ENCODE measurements around the gene AK6. TPM values are rescaled to one million over a fixed set of nuclear protein-coding genes. Genes with fewer than 3 reads are reported as not detected.
A peak's percentile ranks its signal among the peaks of the same experiment; 100 is the strongest.
"Not testable (repeated sequence)": the region's sequence is repeated elsewhere in the genome, so short reads cannot be mapped to it uniquely, and the experiment has no call there.

The AK6 gene
- total RNA-seq, 1 experiment from 2014 or later, result 23.0 TPM

- Histone ChIP-seq H3K27ac (no peak overlapping the region), H3K4me1 (replicated peaks; ENCODE audit: insufficient read depth) (peaks cover 32% of the 10 kb centered on the region), H3K9me2 (ENCODE audit: insufficient read depth) (no peaks in the 10 kb centered on the region), H3K27me3 (ENCODE audit: insufficient read depth, low read depth) (no peaks in the 10 kb centered on the region), H4K20me1 (ENCODE audit: insufficient read depth) (no peaks in the 10 kb centered on the region), H3K4me3 (no peak overlapping the region), H3K79me2 (ENCODE audit: low read depth) (peaks cover 10% of the 10 kb centered on the region; the same call in 1 of the 2 replicates), H3F3A (ENCODE audit: insufficient read depth, low read depth) (peaks cover 40% of the 10 kb centered on the region), H3K9me3 (ENCODE audit: insufficient read depth, low read depth) (no peaks in the 10 kb centered on the region), H2AFZ (no peak overlapping the region), H3K4me2 (0 out of 2 replicates have a peak overlapping the region, but pooled peaks have one; percentile 20), H3K36me3 (ENCODE audit: low read depth) (no peaks in the 10 kb centered on the region)
- TF ChIP-seq CTCF (conservative IDR thresholded peaks at IDR 0.05) (peak; percentile 67), EZH2 (IDR thresholded peaks at IDR 0.05; ENCODE audit: low read depth) (no peak)
- intact Hi-C loops (cut with micrococcal nuclease; ENCODE audit: unreplicated experiment), result loop anchor here (5.0 to 10.0 kb wide), 4 partner anchors 32 to 290 kb away; partner anchors contain the start of genes AK6, RAD17, SLC30A5 and TAF9
- DNase-seq, result peak; percentile 53 to 81
- ChIA-PET POLR2A (ENCODE audit: unreplicated experiment) (no interaction called here), CTCF (interaction anchor here (0.5 to 1.1 kb wide), 7 partner anchors 13 to 1371 kb away, joined by 3 to 13 read pairs (median 5); no protein-coding TSS in a partner anchor)
- no TSS peak for BruUV-seq (replicated peaks)
Measured at GRCh38 chr5:69334793-69335268, 34.5 kb downstream of the AK6 start.

- peaks cover 46% of the 10 kb centered on the region for H3F3A ChIP-seq (ENCODE audit: insufficient read depth, low read depth)
- peaks cover 35% of the 10 kb centered on the region for H3K4me1 ChIP-seq (replicated peaks; ENCODE audit: insufficient read depth)
- intact Hi-C loops (cut with micrococcal nuclease; ENCODE audit: unreplicated experiment), result loop anchor here (5.0 to 10.0 kb wide), 4 partner anchors 34 to 289 kb away; partner anchors contain the start of genes AK6, RAD17, SLC30A5 and TAF9
- ChIA-PET CTCF (interaction anchor here (0.8 kb wide), 1 partner anchor 166 kb away, joined by 3 read pairs; no protein-coding TSS in a partner anchor), POLR2A (ENCODE audit: unreplicated experiment) (interaction anchor here (0.7 kb wide), 1 partner anchor 245 kb away, joined by 3 read pairs; no protein-coding TSS in a partner anchor)
- not testable (repeated sequence) for DNase-seq; H4K20me1 ChIP-seq (ENCODE audit: insufficient read depth); H3K36me3 ChIP-seq (ENCODE audit: low read depth); H3K27ac ChIP-seq; BruUV-seq (replicated peaks); H3K9me3 ChIP-seq (ENCODE audit: insufficient read depth, low read depth); H3K27me3 ChIP-seq (ENCODE audit: insufficient read depth, low read depth); H3K9me2 ChIP-seq (ENCODE audit: insufficient read depth); H2AFZ ChIP-seq
- H3K4me2 ChIP-seq, result peak overlapping the region; percentile 96
- peaks cover 10% of the 10 kb centered on the region; the same call in 1 of the 2 replicates for H3K79me2 ChIP-seq (ENCODE audit: low read depth)
- H3K4me3 ChIP-seq, result peak overlapping the region; percentile 66; the same call in 1 of the 2 replicates
Measured at GRCh38 chr5:69333668-69334315, 35.5 kb downstream of the AK6 start.

DNA sequence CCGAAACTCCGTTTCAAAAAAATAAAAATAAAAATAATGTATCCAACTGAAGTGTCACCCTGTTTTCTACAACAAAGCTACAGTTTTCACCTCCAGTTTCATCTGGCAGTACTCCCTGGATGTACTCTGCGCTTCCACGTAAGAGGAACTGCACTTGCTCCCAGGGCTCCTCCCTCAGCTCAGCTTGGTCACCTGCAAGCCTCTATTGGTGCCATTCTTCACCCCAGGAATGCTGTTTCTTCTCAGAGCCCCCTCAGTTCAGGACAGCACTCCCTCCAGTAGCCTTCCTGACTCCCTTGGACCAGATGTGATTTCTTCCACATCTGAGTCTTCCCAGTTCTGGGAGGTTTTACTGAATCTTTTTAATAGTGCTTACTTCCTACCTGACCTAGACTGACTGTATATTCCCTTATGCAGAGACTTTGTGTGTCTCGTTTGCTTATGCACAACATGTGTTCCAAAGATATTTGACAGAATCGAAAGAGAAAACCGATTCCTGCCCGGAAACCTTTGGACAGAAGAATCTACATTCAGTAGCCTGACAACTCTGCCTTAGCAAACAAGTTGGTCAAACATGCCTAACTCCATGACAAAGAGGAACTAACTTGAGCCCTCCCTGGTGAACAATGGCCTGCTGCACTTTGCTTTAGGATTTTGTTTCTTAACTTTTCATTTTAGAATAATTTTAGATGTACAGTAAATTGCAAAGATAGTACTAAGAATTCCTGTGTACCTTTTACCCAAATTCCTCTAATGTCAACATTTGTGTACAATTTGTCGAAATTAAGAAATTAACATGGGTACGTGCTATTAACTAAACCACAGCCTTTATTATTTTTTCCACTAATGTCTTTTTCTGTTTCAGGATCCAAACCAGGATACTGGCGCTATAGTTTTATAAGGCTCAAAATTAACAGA, 37.5 kb downstream of the AK6 start:
- BruUV-seq (replicated peaks), result no TSS peak

More for the DNA sequence above, 37.5 kb downstream of the AK6 start:
- Histone ChIP-seq H3K4me1 (replicated peaks; ENCODE audit: insufficient read depth) (peaks cover 35% of the 10 kb centered on the region), H3K4me3 (peak overlapping the region; percentile 66), H3K9me3 (ENCODE audit: insufficient read depth, low read depth) (no peaks in the 10 kb centered on the region), H4K20me1 (ENCODE audit: insufficient read depth) (no peaks in the 10 kb centered on the region), H3K27ac (peak overlapping the region; percentile 32), H3K27me3 (ENCODE audit: insufficient read depth, low read depth) (no peaks in the 10 kb centered on the region), H3K4me2 (peak overlapping the region; percentile 96), H2AFZ (peak overlapping the region; percentile 86), H3K36me3 (ENCODE audit: low read depth) (no peaks in the 10 kb centered on the region), H3K9me2 (ENCODE audit: insufficient read depth) (no peaks in the 10 kb centered on the region), H3K79me2 (ENCODE audit: low read depth) (peaks cover 10% of the 10 kb centered on the region; the same call in 1 of the 2 replicates), H3F3A (ENCODE audit: insufficient read depth, low read depth) (peaks cover 46% of the 10 kb centered on the region)
- TF ChIP-seq CTCF (conservative IDR thresholded peaks at IDR 0.05) (no peak), EZH2 (IDR thresholded peaks at IDR 0.05; ENCODE audit: low read depth) (no peak)
- intact Hi-C loops (cut with micrococcal nuclease; ENCODE audit: unreplicated experiment), result loop anchor here (2.0 to 10.0 kb wide), 5 partner anchors 36 to 287 kb away; partner anchors contain the start of genes AK6, CENPH, RAD17 and SLC30A5
- peak; percentile 10 to 65 for DNase-seq
- POLR2A ChIA-PET (ENCODE audit: unreplicated experiment), result interaction anchor here (0.9 kb wide), 1 partner anchor 238 kb away, joined by 19 read pairs; the partner anchor contains the start of gene SLC30A5
- CTCF ChIA-PET, result interaction anchor here (0.6 to 0.7 kb wide), 2 partner anchors 28 to 29 kb away, joined by 3 to 14 read pairs; no protein-coding TSS in a partner anchor
